Epithelial cell of alveolus of lung (primary cell): ENCODE data around the gene ZNF184. TPM values are rescaled to one million over a fixed set of nuclear protein-coding genes. Genes with fewer than 3 reads are reported as not detected.

Experiments
- total RNA-seq: library from RNA; depleted of rRNA; stranded (reverse); fragments of >200 nt; gene quantifications from 2 replicates; pipeline ENCODE4 v1.2.1, GENCODE V29; 2015

ZNF184 gene
- 6.6 and 14.2 TPM in 2 replicates for total RNA-seq

DNA sequence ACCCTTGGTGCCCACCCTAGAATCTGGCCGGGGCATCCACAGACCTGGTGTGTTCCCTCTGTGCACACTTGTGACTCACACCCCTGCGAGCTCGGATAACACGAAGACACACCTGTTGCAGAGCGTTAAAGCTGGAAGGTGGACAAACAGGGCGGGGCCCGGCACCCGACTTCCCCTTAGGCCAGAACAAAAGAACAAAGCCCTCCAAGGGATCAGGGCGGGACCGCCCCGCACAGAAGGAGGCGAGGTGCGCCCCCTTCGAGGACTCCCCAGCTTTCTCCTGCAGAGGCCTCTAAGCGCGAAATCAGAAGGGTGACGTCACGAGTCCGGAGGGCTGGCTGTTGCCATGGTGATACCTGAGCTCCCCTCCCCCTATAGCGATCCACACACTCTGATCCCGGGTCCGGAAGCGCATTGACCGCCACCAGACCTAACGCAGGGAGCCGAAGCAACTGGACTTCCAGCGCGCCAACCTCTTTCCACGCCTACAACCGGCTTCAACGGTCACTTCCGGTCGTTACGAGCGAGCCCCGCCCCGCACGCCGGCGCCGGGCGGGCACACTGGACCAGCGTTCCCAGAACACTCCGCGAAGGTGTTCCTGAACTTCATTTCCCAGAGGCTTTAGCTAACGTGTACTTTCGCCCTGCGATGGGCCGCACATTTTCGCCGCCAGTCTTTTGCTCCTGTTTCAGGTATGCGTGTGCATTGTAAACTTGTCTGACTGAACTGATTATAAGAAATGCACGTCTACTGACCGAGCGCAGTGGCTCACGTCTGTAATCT lies at the start of gene ZNF184:
TSS of gene ZNF184 (minus strand) at position 489 of the 784 bp plus-strand sequence. CDS start 811 bp downstream, outside the sequence.

Other genes with a start within 250 kb of the ZNF184 start
- gene PRSS16, start 225.4 kb downstream of the ZNF184 start, total RNA-seq: 0.39 TPM in 1 of 2 replicates, not detected in the other
- not detected in 2 replicates for gene POM121L2, start 160.8 kb downstream of the ZNF184 start, total RNA-seq
- gene ZNF391, start 84.3 kb downstream of the ZNF184 start, total RNA-seq: 0.91 and 3.3 TPM in 2 replicates